DMS 273 (cell line): Measurements from ENCODE around the gene CREB5.

Source experiments
- DNase-seq: peaks from one replicate; lab custom pipeline; 2025; ENCODE audit not compliant: unreplicated experiment; lab: John Stamatoyannopoulos, UW

The CREB5 gene

GRCh38 chr7:28474640-28475039, 62.3 kb downstream of the CREB5 start:
- no peak for DNase-seq

DNA sequence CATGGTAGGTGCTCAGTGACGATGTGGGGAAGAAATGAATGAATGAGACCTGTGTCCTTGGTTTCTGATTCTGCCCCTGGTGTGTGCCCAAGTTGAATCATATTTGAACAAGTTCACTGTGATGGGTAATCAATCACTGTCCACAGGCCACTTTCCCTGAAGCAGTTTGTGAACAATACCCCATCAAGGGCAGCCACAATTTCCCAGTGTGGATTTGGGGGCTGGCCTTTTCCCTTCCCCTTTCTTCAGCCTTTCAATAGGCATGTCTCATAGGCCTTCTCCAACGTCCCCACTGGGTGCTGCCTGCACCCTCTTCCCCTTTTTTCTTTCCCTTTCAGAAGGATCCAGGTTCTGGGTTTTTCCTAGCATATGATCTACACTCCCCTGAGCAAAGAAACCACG, 64.7 kb downstream of the CREB5 start:
- no peak for DNase-seq

DNA sequence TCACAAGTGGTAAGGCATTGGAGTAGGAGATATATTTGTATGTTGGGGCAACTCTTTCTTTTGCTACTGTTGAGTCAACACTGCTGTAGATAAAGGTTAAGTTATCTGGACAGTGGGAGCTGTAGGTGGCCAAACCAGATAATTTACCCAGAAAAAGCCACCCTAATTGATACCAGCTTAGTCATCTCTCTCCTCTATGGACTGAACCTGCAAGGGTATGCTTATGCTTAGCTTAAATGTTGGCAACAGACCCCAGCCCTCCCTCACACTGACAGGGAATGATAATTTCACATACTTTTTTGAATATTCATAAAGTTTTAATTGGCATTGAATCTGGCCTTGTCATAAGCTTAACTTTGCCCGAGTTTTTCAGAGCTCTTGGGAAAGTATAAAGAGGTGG, 66.3 kb downstream of the CREB5 start:
- DNase-seq: no peak

DNA sequence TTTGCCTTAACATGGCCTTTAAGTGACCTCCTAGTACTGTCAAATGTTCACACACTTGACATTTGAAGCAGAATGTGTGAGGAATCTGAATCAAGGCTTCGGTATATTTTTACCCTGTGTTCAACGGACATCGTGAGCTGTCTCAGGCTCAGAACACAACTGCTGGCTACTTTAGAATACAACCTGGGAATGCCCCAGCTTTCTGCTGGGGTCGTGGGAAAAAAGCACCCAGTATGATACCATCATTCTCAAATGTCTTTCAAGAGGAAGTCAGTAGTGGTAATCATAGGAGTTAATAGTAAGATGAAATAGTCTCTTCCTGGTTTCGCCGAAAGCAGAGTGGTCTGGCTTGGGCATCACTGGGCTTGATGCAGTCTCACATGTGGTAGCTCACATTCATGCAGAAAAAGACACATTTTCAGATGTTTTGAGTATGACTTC, 67.2 kb downstream of the CREB5 start:
- no peak for DNase-seq

DNA sequence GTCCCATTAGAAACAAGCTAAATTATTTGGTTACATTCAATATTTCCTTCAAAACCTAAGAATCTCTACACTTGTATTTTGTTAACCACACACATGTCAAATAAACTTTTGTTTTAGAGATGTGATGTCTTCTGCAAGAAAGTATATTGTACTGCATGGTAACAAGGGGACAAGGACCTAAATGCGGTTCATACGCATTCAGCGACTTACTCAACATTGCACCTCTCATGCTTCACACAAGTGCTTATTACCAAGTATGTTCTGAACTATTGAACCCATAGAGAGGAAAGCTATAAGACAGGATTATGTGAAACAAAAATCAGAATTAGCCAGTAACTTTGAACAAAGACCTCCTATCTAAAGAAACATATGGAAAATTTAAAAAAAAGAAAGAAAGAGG, 68.3 kb downstream of the CREB5 start:
- no peak for DNase-seq

DNA sequence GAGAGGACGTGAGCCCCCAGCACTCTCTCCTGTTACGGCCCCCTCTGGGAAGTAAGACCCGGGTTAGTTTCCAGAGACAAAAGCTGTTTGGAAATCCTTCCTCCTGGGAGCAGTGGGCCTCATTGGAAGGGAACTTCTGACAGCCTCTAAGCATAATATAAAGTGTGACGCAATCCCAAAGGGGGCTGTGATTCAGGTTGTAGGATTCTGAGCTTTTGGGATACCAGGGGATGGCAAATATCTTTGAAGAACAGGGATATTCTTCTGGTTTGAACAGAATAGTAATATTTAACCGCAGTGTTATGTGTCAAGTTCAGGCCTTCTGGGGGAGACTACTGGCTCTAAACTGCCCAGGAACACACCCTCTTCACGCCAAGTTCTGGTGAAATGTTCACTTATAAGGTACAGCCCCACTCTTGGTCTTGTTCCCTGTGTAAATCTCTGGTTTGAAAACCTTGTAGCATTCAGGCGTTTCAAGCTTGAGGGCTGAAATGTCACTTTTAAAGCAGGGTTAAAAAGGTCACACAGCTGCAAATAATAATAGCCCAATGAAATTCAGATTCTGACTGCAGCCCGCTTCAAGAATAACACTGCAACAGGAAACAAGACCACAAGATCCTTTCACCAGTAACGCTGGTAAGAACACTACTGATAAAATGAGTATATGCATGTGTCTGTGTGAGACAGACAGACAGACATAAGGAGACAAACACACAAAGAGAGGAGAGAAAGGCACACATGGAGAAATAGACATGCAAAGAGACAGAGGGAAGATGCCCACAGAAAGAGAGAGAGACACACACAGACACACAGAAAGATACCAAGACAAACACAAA, 69.0 kb downstream of the CREB5 start:
- DNase-seq: no peak

- DNase-seq: no peak
Measured at GRCh38 chr7:28483112-28483511, 70.8 kb downstream of the CREB5 start.

- DNase-seq: no peak
Measured at GRCh38 chr7:28483908-28484605, 71.7 kb downstream of the CREB5 start.

DNA sequence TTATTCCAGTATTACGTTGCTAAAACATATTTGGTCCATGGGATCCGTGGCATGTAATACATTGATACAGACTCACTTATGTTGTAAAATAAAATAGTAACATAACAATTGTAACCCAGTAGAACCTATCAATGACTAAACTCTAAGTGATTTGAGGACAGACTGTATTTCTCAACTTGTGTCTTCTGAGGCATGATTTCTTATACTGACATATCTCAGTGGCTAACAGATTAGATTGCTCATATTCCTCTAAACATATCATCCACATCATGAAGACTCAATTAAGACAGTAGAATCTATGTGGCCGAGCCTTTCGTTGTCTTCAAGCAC, 72.3 kb downstream of the CREB5 start:
- DNase-seq: no peak

DNA sequence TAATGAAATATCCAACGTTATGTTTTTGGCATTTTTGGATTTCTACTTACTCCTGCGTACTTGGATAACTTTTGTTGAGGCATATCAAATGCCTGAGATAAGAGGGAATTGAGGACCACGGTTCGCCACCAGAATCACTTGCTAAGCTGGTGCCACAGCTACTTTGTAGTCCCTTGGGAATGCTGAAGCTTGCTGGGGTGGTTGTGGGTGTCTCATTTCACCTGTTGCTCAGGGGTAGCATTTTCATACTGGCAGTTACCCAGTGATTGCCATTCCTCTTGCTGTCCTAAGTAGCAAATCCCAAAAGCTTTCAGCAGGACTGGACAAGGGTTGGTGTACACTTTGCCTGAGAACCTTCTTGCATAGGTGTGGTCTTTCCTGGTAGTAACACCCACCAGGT, 75.2 kb downstream of the CREB5 start:
- DNase-seq: no peak

- no peak for DNase-seq
Measured at GRCh38 chr7:28488061-28488791, 75.9 kb downstream of the CREB5 start.

GRCh38 chr7:28490831-28491230, 78.5 kb downstream of the CREB5 start:
- DNase-seq: no peak

DNA sequence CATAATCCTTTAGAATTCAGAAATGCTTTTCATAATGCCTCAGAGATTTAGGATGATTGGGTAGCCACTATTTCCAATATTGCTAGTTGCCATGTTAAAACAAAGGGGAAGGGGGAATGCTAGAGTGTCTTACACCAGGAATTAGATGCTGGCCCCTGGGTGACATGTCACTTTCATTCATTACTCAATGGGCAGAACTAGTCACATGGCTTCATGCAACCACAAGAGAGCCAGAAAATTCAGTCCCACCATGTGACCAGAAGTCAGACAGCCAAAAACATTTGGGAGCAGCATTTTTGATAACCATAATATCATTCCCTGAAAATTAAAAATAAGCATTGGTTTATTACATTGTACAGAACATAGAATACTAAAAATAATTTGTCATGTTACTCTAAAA, 81.2 kb downstream of the CREB5 start:
- no peak for DNase-seq

DNA sequence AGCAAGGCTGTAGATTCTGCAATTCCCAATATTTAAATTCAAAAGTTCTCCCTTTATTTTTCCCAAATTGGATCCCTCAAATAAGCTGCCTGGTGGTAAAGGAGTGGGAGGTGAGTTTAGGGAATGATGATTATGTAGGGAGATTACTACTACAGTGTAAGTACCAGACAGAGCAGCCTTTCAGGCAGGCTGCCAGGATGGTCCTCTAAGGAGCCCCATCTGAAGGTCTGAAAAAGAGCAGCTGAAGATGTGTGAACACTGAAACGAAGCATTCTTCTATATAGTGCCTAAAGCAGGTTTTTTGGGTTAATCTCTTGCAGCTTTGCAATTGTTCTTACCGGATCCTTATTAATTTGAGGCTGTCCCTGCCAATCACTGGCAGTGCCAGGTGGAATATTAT, 84.7 kb downstream of the CREB5 start:
- DNase-seq: peak; percentile 14

GRCh38 chr7:28498636-28499035, 86.3 kb downstream of the CREB5 start:
- DNase-seq: no peak

DNA sequence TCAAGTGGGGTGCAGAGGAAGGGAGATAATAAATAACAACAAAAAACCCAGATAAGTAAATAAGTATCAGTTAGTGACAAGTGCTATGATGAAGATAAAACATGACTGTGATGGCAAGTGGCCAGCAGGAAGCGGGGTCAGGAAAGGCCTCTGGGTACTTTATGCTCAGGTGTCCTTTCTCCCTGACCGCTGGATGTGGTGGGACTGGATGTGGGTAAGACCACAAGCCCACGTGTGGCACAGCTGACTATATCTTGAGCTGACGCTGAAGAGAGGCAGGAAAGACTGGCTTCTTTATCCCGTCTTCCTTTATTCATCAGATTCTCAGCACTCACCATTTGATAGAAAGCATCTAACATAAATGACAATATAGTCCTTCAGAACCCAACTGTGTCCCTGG, 87.8 kb downstream of the CREB5 start:
- no peak for DNase-seq

- no peak for DNase-seq
Measured at GRCh38 chr7:28502408-28502807, 90.1 kb downstream of the CREB5 start.

DNA sequence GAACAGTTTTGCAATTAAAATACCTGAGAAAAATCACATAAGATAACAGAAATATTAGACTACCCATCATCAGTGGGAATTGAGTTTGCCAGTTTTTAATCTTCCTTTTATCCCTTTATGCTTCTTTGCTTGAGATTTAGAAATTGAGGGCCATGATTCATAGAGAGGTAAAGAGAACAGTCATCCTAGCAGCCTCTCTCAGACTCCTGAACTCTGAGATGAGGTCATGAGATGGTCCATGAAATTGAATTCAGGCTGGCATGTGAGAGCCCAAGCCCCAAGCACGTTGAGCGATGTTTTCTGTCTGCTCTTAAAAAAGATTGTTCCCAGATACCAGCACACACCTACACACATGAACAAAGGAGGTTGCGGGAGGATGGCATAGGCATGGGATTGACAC, 91.1 kb downstream of the CREB5 start:
- no peak for DNase-seq

DNA sequence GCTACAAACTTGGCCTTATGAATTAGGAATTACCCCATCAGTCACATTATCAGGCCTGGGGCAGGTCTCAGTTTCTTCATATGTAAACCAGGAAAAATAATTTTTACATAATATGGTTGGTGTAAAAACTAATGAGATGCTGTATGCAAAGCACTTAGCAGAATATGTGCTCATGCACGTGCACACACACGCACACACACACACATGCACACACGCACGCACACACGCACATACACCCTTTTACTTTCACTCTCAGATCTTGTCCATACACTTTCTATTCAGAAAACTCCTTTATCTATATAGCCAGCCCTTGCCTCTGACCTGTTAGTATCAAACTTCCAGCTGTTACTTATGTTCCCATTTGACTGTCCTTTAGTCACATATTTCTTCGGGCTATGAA, 92.7 kb downstream of the CREB5 start:
- DNase-seq: no peak

DNA sequence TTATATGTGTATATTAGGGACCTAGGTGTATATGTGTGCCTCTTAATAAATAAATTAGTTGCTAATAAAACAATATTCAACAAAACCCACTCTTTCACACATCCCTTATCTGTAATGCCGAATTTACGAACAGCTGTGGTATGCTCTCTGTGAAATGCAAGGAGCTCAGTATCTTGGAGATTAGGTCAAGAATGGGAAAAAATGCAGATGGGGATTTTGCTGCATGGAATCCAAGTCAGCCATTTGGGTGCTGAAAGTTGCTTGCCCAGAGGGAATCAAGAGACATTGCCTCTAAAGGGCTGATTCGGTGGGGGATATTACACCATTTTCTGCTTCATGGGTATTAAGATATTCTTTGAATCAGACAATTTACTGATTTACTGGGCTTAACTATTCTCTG, 93.5 kb downstream of the CREB5 start:
- no peak for DNase-seq

DNA sequence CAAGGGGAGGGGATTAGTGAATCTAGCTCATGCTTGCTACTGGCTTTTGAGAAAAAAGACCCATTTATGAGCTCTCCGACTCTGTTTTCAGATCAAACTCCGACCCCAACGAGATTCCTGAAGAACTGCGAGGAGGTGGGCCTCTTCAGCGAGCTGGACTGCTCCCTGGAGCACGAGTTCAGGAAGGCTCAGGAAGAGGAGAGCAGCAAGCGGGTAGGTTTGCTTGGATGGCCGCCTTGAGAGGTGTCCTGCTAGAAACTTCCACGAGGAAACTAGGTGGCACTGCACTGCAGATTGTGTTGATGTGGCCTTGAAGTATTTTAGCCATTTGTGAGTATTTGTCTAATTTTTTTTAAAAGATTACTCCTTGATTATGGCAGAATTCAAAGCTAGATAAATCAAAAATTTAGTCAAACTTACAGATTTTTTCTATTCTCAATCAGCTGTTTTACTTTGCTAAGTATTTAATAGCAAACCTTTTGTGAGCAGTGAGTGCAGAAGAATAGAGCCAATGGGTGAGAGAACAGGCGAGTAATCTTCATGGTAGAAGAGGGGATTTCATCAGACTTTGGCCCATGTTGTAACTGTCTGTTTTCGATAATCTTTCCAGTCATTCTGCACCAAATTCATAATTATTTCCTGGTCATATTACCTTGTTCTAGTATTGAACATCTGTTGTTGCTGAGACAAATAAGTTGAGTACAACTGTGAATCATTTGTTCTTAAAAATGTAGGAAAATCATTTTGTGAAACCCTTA, 95.4 kb downstream of the CREB5 start:
- no peak for DNase-seq
